ENCODE data around the gene HAO1.

HAO1 gene

GRCh38 chr20:7940341-7940740 lies at the start of gene HAO1:
HAO1 (minus strand) TSS chr20:7940458; CDS start chr20:7940422, 36 bp downstream.
- CTCF ChIA-PET = no interaction called here
- no peak for DNase-seq (ENCODE audit: extremely low spot score)
- POLR2A ChIA-PET = no interaction called here
- TF ChIP-seq CTCF (IDR thresholded peaks at IDR 0.05; ENCODE audit: control extremely low read depth, extremely low read depth, low read depth, missing control alignments) = no peak

- ChIA-PET POLR2A (no interaction called here), CTCF (interaction anchor here (0.7 to 2.4 kb wide), 6 partner anchors 13 to 213 kb away, joined by 3 to 7 read pairs (median 4); no protein-coding TSS in a partner anchor)
- TF ChIP-seq CTCF (IDR thresholded peaks at IDR 0.05; ENCODE audit: control extremely low read depth, extremely low read depth, low read depth, missing control alignments) = no peak
- no peak for DNase-seq (ENCODE audit: extremely low spot score)
These were observed 49.1 kb upstream of the HAO1 start for GRCh38 chr20:7989379-7989778.

- TF ChIP-seq CTCF (IDR thresholded peaks at IDR 0.05; ENCODE audit: control extremely low read depth, extremely low read depth, low read depth, missing control alignments) = no peak
- DNase-seq (ENCODE audit: extremely low spot score) = no peak
- POLR2A ChIA-PET = no interaction called here
- CTCF ChIA-PET = no interaction called here
These were observed 45.7 kb upstream of the HAO1 start for GRCh38 chr20:7985916-7986315.

- no peak for TF ChIP-seq CTCF (IDR thresholded peaks at IDR 0.05; ENCODE audit: control extremely low read depth, extremely low read depth, low read depth, missing control alignments)
- CTCF ChIA-PET = interaction anchor here (2.2 to 2.8 kb wide), 2 partner anchors 11 to 12 kb away, joined by 5 to 10 read pairs; no protein-coding TSS in a partner anchor
- DNase-seq (ENCODE audit: extremely low spot score) = no peak
- POLR2A ChIA-PET = no interaction called here
These were observed 43.9 kb upstream of the HAO1 start for GRCh38 chr20:7984192-7984591.

- TF ChIP-seq CTCF (IDR thresholded peaks at IDR 0.05; ENCODE audit: control extremely low read depth, extremely low read depth, low read depth, missing control alignments) = no peak
- CTCF ChIA-PET = interaction anchor here (1.0 to 2.0 kb wide), 3 partner anchors 12 to 741 kb away, joined by 3 to 7 read pairs (median 3); no protein-coding TSS in a partner anchor
- DNase-seq (ENCODE audit: extremely low spot score) = no peak
These were observed 41.1 kb upstream of the HAO1 start for GRCh38 chr20:7981374-7981773.

GRCh38 chr20:7980332-7981046 lies 40.2 kb upstream of the HAO1 start:
- ChIA-PET CTCF (interaction anchor here (0.8 to 1.3 kb wide), 4 partner anchors 11 to 742 kb away, joined by 3 read pairs; no protein-coding TSS in a partner anchor), POLR2A (no interaction called here)
- peak; percentile 46 for DNase-seq (ENCODE audit: extremely low spot score)

More at GRCh38 chr20:7981374-7981773, 41.1 kb upstream of the HAO1 start:
- POLR2A ChIA-PET = no interaction called here

More at GRCh38 chr20:7980332-7981046, 40.2 kb upstream of the HAO1 start:
- TF ChIP-seq CTCF (IDR thresholded peaks at IDR 0.05; ENCODE audit: control extremely low read depth, extremely low read depth, low read depth, missing control alignments) = peak; percentile 28
